Globus pallidus (tissue), 1 donor: Measurements from ENCODE around the gene CARD11.

Source experiments
- DNase-seq: peaks from one replicate; pipeline ENCODE4 v3.0.0-alpha.2; 2015; ENCODE audit warnings: low spot score

The CARD11 gene

DNA sequence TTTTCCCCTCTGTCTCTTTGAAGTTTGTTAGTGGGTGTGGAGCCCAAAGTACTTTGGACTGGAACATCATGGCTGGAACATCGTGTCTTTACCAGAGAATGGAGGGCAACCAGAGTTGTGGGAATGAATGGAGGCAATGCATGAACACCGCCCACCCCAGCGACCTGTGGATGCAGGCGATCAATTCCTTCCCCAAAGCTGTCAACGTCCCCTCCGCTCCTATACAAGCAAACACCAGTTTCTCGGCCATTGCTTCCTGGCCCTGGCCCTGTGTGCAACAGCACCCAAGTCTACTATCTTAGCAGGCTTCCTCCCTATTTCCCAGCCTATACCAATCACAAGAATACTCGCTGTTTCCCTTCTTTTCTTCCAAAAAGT, 62.6 kb downstream of the CARD11 start:
- no peak for DNase-seq

GRCh38 chr7:2980401-2981102, 63.1 kb downstream of the CARD11 start:
- peak; percentile 30 for DNase-seq

DNA sequence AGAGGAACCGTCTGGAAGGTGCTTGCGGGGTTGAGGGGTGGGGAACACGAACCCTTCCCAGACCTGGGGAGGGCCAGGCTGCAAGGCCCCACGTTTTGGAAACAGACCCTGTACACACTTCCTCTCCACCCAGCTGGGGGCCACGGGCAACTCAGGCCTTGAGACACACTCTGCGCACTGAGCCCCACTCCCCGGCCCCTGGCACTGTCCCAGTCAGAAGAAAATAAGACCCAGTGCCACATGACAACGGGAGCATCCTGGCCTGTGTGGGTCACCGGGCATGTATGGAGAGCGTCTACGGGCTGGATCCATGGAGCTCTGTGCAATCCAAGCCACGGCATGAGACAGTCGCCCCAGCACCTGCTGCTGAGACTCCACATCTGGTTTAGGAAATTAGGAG, 63.7 kb downstream of the CARD11 start:
- no peak for DNase-seq

GRCh38 chr7:2979201-2979631, 64.5 kb downstream of the CARD11 start:
- no peak for DNase-seq

GRCh38 chr7:2978408-2978807, 65.3 kb downstream of the CARD11 start:
- DNase-seq, result peak; percentile 33

GRCh38 chr7:2975821-2976371, 67.8 kb downstream of the CARD11 start:
- no peak for DNase-seq

- no peak for DNase-seq
Observed at GRCh38 chr7:2974093-2974819, 69.4 kb downstream of the CARD11 start.

GRCh38 chr7:2972835-2973161, 70.9 kb downstream of the CARD11 start:
- DNase-seq, result no peak

DNA sequence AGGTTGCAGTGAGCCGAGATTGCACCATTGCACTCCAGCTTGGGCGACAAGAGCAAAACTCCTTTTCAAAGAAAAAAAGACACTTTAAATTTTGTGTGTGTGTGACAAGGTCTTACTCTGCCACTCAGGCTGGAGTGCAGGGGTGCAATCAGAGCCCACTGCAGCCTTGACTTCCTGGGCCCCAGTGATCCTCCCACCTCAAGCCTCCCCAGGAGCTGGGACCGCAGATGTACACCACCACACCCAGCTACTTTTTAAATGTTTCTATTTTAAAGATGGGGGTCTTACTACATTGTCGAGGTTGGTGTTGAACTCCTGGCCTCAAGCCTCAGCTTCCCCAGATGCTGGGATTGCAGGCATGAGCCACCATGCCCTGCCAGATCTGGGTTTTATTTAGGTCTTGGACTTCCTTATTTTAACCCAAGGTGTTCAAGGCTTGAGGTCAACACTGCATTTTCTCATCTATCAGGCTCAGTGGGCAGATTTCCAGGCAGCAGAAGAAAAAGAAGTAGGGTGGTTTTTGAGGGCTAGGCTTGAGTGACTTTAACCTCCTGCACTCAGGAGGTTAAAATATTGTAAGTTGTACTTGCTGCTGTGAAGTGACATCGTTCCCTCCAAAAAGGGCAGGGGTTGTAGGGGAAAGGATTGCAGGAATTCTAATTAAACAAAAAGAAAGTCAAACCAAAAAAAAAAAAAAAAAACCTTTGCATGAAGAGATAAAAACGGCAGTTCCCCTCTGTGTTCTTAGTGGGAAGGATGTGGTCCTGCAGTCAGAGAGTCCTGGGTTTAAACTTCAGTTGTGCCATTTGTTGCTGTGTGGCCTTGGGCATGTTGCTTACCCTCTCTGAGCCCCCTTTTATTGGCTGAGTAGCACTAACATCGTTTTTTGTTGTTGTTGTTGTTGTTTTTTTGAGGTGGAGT, 71.5 kb downstream of the CARD11 start:
- DNase-seq, result no peak

- DNase-seq, result no peak
Observed at GRCh38 chr7:2970861-2971260, 72.8 kb downstream of the CARD11 start.

DNA sequence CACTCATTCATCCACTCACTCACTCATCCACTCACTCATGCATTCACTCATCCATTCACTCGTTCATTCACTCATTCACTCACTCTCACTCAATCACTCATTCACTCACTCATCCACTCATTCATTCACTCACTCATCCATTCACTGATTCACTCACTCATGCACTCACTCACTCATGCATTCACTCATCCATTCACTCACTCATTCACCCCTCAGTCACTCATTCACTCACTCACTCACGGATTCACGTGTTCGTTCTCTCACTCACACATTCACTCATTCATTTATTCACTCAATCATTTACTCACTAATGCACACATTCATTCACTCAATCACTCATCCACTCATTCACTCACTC, 73.4 kb downstream of the CARD11 start:
- no peak for DNase-seq

DNA sequence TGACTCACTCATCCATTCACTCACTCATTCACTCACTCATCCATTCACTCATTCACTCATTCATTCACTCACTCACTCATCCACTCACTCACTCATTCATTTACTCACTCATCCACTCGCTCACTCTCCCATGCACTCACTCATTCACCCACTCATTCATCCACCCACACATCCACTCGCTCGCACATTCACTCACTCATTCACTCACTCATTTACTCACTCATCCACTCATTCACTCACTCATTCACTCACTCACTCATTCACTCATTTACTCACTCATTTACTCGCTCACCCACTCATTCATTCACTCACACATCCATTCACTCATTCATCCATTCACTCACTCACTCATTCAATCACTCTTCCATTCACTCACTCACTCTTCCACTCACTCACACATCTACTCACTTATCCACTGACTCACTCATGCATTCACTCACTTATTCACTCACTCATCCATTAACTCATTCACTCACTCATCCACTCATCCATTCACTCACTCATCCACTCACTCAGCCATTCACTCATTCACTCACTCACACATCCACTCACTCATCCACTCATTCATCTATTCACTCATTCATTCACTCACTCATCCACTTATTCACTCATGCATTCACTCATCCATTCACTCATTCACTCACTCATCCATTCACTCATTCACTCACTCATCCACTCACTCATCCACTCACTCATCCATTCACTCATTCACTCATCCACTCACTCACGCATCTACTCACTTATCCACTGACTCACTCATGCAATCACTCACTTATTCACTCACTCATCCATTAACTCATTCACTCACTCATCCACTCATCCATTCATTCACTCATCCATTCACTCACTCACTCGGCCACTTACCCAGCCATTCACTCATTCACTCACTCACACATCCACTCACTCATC, 74.0 kb downstream of the CARD11 start:
- no peak for DNase-seq

DNA sequence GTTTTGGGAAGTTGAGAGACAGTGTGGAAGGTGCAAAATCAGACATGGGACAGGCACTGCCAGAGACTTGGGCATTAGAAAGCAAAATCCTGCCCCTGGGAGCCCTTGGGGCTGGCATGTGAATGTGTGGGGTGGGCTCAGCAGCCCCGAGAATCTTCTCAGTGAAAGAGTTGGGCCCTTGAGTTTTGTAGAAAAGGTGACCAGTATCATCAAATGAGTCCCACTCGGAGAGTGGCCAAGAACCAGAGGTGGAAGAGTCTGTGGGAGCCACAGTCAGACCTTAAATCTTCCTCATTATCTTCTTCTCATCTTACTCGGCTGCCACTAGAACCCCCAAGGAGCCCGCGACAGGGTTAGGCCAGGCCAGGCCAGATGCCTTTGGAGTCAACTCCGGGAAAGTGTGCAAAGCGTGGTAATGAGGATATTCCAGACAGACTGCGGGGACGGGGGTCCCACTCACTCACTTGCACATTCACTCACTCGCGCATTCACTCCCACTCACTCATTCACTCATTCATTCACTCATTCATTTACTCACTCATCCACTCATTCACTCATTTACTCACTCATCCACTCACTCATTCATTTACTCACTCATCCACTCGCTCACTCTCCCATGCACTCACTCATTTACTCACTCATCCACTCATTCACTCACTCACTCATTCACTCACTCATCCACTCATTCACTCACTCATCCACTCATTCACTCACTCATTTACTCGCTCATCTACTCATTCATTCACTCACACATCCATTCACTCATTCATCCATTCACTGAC, 74.9 kb downstream of the CARD11 start:
- no peak for DNase-seq

GRCh38 chr7:2968176-2968575, 75.5 kb downstream of the CARD11 start:
- DNase-seq, result no peak

DNA sequence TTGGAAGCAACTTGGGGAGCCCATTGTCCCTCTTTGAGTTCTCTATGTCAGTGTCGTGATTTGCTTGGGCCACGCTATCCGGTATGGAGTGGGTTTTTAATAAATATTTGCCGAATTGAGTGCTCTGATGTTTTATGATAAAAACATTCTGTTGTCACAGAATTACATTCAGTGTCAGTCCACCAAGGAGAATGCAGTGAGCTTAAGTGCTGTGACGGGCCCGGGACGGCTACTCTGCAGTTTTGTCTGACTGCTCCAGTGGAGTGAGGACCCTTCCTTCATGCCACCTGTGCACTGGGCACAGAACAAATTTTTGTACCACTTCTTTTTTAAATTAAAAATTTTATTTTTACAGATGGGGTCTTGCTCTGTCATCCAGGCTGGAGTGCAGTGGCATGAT, 76.0 kb downstream of the CARD11 start:
- no peak for DNase-seq

GRCh38 chr7:2967253-2967652, 76.4 kb downstream of the CARD11 start:
- DNase-seq, result no peak

GRCh38 chr7:2966466-2967078, 77.1 kb downstream of the CARD11 start:
- DNase-seq, result no peak

DNA sequence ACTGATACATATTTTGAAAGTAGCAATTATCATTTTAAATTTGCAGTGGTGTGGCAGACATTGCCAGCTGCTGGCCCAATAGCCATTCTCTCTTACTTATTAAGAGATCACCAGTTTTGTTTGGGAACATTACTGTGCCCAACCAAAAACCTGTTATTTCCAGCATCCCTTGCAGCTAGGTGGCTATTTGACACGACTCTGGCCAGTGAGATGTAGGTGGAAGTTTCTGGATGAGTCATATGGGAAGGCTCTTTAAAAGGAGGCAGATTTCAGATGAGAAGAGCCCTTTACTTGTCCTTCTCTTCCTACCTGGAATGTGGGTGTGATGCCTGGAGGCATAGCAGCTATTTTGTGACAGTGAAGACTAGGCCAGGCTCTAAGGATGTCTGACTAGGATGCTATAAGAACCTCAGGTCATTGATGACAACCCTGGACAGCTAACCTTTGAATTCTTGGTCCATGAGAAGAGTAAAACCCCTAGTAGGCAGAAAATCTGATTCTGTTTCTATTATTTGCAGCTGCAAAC, 77.9 kb downstream of the CARD11 start:
- no peak for DNase-seq

DNA sequence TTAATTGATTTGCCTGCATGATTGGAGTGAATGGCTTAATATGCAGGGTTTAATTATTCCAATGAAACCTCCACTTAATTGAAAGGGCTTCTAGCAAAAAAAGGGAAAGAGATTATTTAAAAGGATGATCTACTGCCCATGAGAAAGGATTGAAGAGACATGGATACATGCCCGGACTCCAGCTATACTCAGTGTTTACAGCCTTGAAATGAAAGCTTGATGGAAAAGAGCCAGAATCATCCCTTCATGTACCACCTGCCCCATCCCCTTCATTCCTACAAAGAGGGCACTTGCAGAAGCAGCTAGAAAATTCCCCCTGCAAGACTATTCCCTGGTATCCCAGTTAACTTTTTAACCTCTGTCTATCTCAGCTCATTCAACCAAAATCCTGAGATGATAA, 78.4 kb downstream of the CARD11 start:
- DNase-seq, result no peak

DNA sequence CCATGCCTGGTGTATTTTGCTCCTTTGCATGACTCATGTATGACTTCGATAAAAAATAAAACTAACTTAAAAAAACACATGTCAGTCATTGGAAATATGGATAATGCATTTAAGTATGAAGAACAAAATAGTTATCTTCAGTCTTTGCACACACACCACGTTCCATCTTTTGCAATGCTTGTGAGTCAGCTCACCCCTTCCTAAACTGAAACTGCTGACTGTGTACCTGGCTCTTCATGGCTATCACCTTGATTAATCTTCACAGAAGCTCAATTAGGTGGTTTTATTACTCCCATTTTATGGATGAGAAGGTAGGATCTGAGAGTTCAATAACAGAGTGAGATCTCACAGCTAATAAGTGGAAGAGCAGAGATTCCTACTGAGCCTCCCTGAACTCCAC, 79.5 kb downstream of the CARD11 start:
- no peak for DNase-seq
